HEK293 (cell line): ENCODE measurements around the gene SLC35E4.

Experiments
- EGR2 ChIP-seq: fragments of 450-650 bp; formaldehyde crosslinking; IDR thresholded peaks from 2 replicates; pipeline ENCODE4 v1.5.1; 2016; ENCODE audit warnings: low read depth, missing biosample characterization, missing genetic modification characterization
- GLIS2 ChIP-seq: fragments of 450-650 bp; formaldehyde crosslinking; IDR thresholded peaks from 2 replicates; pipeline ENCODE4 v1.5.1; 2016; ENCODE audit warnings: missing biosample characterization, missing genetic modification characterization
- KLF17 ChIP-seq: fragments of 450-650 bp; formaldehyde crosslinking; IDR thresholded peaks from 2 replicates; pipeline ENCODE4 v1.5.1; 2016; ENCODE audit warnings: missing biosample characterization, missing genetic modification characterization
- MYNN ChIP-seq: fragments of 450-650 bp; formaldehyde crosslinking; IDR thresholded peaks from 2 replicates; pipeline ENCODE4 v1.5.1; 2016; ENCODE audit warnings: missing biosample characterization, missing genetic modification characterization, borderline replicate concordance
- MZF1 ChIP-seq: fragments of 450-650 bp; formaldehyde crosslinking; IDR thresholded peaks from 2 replicates; pipeline ENCODE4 v1.5.1; 2017; ENCODE audit warnings: missing biosample characterization, missing genetic modification characterization, borderline replicate concordance
- PRDM10 ChIP-seq: fragments of 450-650 bp; formaldehyde crosslinking; IDR thresholded peaks from 2 replicates; pipeline ENCODE4 v1.5.1; 2016; ENCODE audit warnings: missing biosample characterization, missing genetic modification characterization
- PRDM6 ChIP-seq: fragments of 450-650 bp; formaldehyde crosslinking; IDR thresholded peaks from 2 replicates; pipeline ENCODE4 v1.5.1; 2017; ENCODE audit warnings: missing biosample characterization, missing genetic modification characterization
- SP7 ChIP-seq: fragments of 450-650 bp; formaldehyde crosslinking; IDR thresholded peaks from 2 replicates; pipeline ENCODE4 v1.5.1; 2016; ENCODE audit warnings: missing biosample characterization, missing genetic modification characterization
- TSHZ1 ChIP-seq: fragments of 450-650 bp; formaldehyde crosslinking; IDR thresholded peaks from 2 replicates; pipeline ENCODE4 v1.5.1; 2016; ENCODE audit warnings: missing biosample characterization, missing genetic modification characterization, borderline replicate concordance
- YY1 ChIP-seq: fragments of 450-650 bp; formaldehyde crosslinking; IDR thresholded peaks from 2 replicates; pipeline ENCODE4 v1.5.1; 2018; ENCODE audit warnings: missing biosample characterization, missing genetic modification characterization
- ZBTB1 ChIP-seq: fragments of 450-650 bp; formaldehyde crosslinking; IDR thresholded peaks from 2 replicates; pipeline ENCODE4 v1.5.1; 2016; ENCODE audit warnings: missing biosample characterization, missing genetic modification characterization
- ZBTB21 ChIP-seq: fragments of 450-650 bp; formaldehyde crosslinking; IDR thresholded peaks from 2 replicates; pipeline ENCODE4 v1.5.1; 2017; ENCODE audit warnings: missing biosample characterization, missing genetic modification characterization
- ZBTB8A ChIP-seq: fragments of 450-650 bp; formaldehyde crosslinking; IDR thresholded peaks from 2 replicates; pipeline ENCODE4 v1.5.1; 2016; ENCODE audit warnings: missing biosample characterization, missing genetic modification characterization
- ZFHX2 ChIP-seq: fragments of 450-650 bp; formaldehyde crosslinking; conservative IDR thresholded peaks from 2 replicates; pipeline ENCODE4 v1.5.1; 2016; ENCODE audit warnings: missing biosample characterization, missing genetic modification characterization
- ZIC2 ChIP-seq: fragments of 450-650 bp; formaldehyde crosslinking; IDR thresholded peaks from 2 replicates; pipeline ENCODE4 v1.5.1; 2016; ENCODE audit warnings: missing biosample characterization, missing genetic modification characterization
- ZNF221 ChIP-seq: fragments of 450-650 bp; formaldehyde crosslinking; IDR thresholded peaks from 2 replicates; pipeline ENCODE4 v1.5.1; 2017; ENCODE audit warnings: missing biosample characterization, missing genetic modification characterization, borderline replicate concordance
- ZNF248 ChIP-seq: fragments of 450-650 bp; formaldehyde crosslinking; IDR thresholded peaks from 2 replicates; pipeline ENCODE4 v1.5.1; 2017; ENCODE audit warnings: missing biosample characterization, missing genetic modification characterization
- ZNF266 ChIP-seq: fragments of 450-650 bp; formaldehyde crosslinking; IDR thresholded peaks from 2 replicates; pipeline ENCODE4 v1.5.1; 2016; ENCODE audit warnings: missing biosample characterization, missing genetic modification characterization, low read depth
- ZNF366 ChIP-seq: fragments of 450-650 bp; formaldehyde crosslinking; conservative IDR thresholded peaks from 2 replicates; pipeline ENCODE4 v1.5.1; 2016; ENCODE audit warnings: missing biosample characterization, missing genetic modification characterization
- ZNF391 ChIP-seq: fragments of 450-650 bp; formaldehyde crosslinking; IDR thresholded peaks from 2 replicates; pipeline ENCODE4 v1.5.1; 2016; ENCODE audit warnings: low read depth, missing biosample characterization, missing genetic modification characterization, borderline replicate concordance
- ZNF394 ChIP-seq: fragments of 450-650 bp; formaldehyde crosslinking; IDR thresholded peaks from 2 replicates; pipeline ENCODE4 v1.5.1; 2016; ENCODE audit warnings: missing biosample characterization, missing genetic modification characterization, mild to moderate bottlenecking, moderate library complexity, borderline replicate concordance
- ZNF398 ChIP-seq: fragments of 450-650 bp; formaldehyde crosslinking; IDR thresholded peaks from 2 replicates; pipeline ENCODE4 v1.5.1; 2017; ENCODE audit warnings: missing biosample characterization, missing genetic modification characterization
- ZNF423 ChIP-seq: fragments of 450-650 bp; formaldehyde crosslinking; IDR thresholded peaks from 2 replicates; pipeline ENCODE4 v1.5.1; 2016; ENCODE audit warnings: missing biosample characterization, missing genetic modification characterization
- ZNF660 ChIP-seq: fragments of 450-650 bp; IDR thresholded peaks from 2 replicates; pipeline ENCODE4 v1.5.1; 2018; ENCODE audit warnings: missing biosample characterization, mild to moderate bottlenecking, missing genetic modification characterization
- ZNF677 ChIP-seq: fragments of 450-650 bp; IDR thresholded peaks from 2 replicates; pipeline ENCODE4 v1.5.0; 2018; ENCODE audit warnings: missing biosample characterization, mild to moderate bottlenecking, missing genetic modification characterization, moderate library complexity
- ZNF785 ChIP-seq: fragments of 450-650 bp; formaldehyde crosslinking; IDR thresholded peaks from 2 replicates; pipeline ENCODE4 v1.5.1; 2016; ENCODE audit warnings: missing biosample characterization, missing genetic modification characterization
- ZSCAN16 ChIP-seq: fragments of 450-650 bp; formaldehyde crosslinking; IDR thresholded peaks from 2 replicates; pipeline ENCODE4 v1.5.1; 2016; ENCODE audit warnings: missing biosample characterization, missing genetic modification characterization
- ZSCAN30 ChIP-seq: fragments of 450-650 bp; IDR thresholded peaks from 2 replicates; pipeline ENCODE4 v1.5.1; 2018; ENCODE audit warnings: missing biosample characterization, mild to moderate bottlenecking, missing genetic modification characterization, moderate library complexity

SLC35E4 gene

GRCh38 chr22:30694171-30694639 lies 58.6 kb downstream of the SLC35E4 start (continued):
- no peak for TF ChIP-seq TSHZ1
- TF ChIP-seq ZNF677 (tag by site-specific recombination), result no peak
- TF ChIP-seq GLIS2 (tag by site-specific recombination), result peak; percentile 96
- TF ChIP-seq MYNN (tag by site-specific recombination), result no peak
- TF ChIP-seq ZBTB21 (tag by site-specific recombination), result 0 out of 2 replicates have a peak, but pooled peaks have one; percentile 24
- TF ChIP-seq ZFHX2 (tag by site-specific recombination), result peak; percentile 84
- peak; percentile 84 for TF ChIP-seq PRDM10
- no peak for TF ChIP-seq ZNF248 (tag by site-specific recombination)
- no peak for TF ChIP-seq ZNF391
- TF ChIP-seq MZF1 (tag by site-specific recombination), result no peak
- peak; percentile 84; the same call in 1 of the 2 replicates for TF ChIP-seq ZSCAN30 (tag by site-specific recombination)
- TF ChIP-seq ZBTB1 (tag by site-specific recombination), result peak; percentile 62; the same call in 1 of the 2 replicates
- TF ChIP-seq EGR2 (tag by site-specific recombination), result peak; percentile 70
- no peak for TF ChIP-seq PRDM6 (tag by site-specific recombination)
- peak; percentile 93 for TF ChIP-seq ZBTB8A (tag by site-specific recombination)
- peak; percentile 42; the same call in 1 of the 2 replicates for TF ChIP-seq ZNF785
- no peak for TF ChIP-seq ZNF394 (tag by site-specific recombination)
- TF ChIP-seq SP7 (tag by site-specific recombination), result peak; percentile 50; the same call in 1 of the 2 replicates
- peak; percentile 32; the same call in 1 of the 2 replicates for TF ChIP-seq KLF17 (tag by site-specific recombination)
- TF ChIP-seq YY1, result peak; percentile 84
- TF ChIP-seq ZNF266 (tag by site-specific recombination), result no peak
- peak; percentile 14; the same call in 1 of the 2 replicates for TF ChIP-seq ZIC2 (tag by site-specific recombination)
- peak; percentile 54 for TF ChIP-seq ZNF398 (tag by site-specific recombination)
- TF ChIP-seq ZSCAN16 (tag by site-specific recombination), result peak; percentile 52; the same call in 1 of the 2 replicates
- TF ChIP-seq ZNF221 (tag by site-specific recombination), result no peak
- TF ChIP-seq ZNF366 (tag by site-specific recombination), result no peak
- peak; percentile 73; the same call in 1 of the 2 replicates for TF ChIP-seq ZNF660
- peak; percentile 69; the same call in 1 of the 2 replicates for TF ChIP-seq ZNF423
